Activated T-cell treated with anti-CD3 and anti-CD28 coated beads, Interleukin-2, amount 50 U/mL, for 24 hours (primary cell): Measurements from ENCODE around the gene PACRG.

Source experiments
- DNase-seq: peaks from one replicate; pipeline ENCODE4 v3.0.0-alpha.2; 2020
- H3K27ac Mint-ChIP-seq: 2 replicates; pipeline ENCODE4 v1.8.0; 2020; ENCODE audit warnings: mild to moderate bottlenecking, mixed read lengths
- H3K27me3 Mint-ChIP-seq: 2 replicates; pipeline ENCODE4 v1.8.0; 2020; ENCODE audit warnings: mixed read lengths
- H3K36me3 Mint-ChIP-seq: 2 replicates; pipeline ENCODE4 v1.8.0; 2020; ENCODE audit warnings: low read depth, mixed read lengths
- H3K4me1 Mint-ChIP-seq: 2 replicates; pipeline ENCODE4 v1.8.0; 2020; ENCODE audit warnings: low read depth, mixed read lengths
- H3K4me3 Mint-ChIP-seq: 2 replicates; pipeline ENCODE4 v1.8.0; 2020; ENCODE audit warnings: mild to moderate bottlenecking, moderate library complexity, mixed read lengths
- H3K9me3 Mint-ChIP-seq: 2 replicates; pipeline ENCODE4 v1.8.0; 2020; ENCODE audit warnings: mixed read lengths

Gene PACRG

GRCh38 chr6:163342571-163343539, 615.1 kb downstream of the PACRG start:
- Mint-ChIP-seq H3K9me3 (no peaks in the 10 kb centered on the region), H3K4me1 (no peaks in the 10 kb centered on the region), H3K36me3 (no peaks in the 10 kb centered on the region), H3K27ac (no peak overlapping the region), H3K27me3 (no peaks in the 10 kb centered on the region), H3K4me3 (no peak overlapping the region)
- DNase-seq = no peak

DNA sequence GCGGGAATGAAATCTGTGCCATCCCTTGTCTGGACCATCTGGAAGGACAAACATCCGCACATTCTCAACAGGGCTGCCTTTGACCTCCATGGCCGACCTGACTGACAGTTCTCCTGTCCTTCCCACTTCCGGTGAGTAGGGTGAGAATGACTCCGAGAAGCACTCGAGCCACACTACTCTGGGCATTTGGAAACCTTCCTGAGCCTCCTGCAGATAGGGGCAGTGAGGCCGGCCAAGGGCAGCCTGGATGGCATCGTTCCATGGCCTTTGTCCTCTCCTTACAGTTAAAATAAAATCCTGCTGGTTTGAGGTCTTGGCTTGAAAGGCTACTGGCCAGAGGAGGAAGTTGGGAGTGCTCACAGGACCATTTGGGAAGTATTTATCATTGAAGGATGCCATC, 615.8 kb downstream of the PACRG start:
- no peak for DNase-seq
- H3K27me3 Mint-ChIP-seq = no peaks in the 10 kb centered on the region
- no peaks in the 10 kb centered on the region for H3K4me1 Mint-ChIP-seq
- H3K36me3 Mint-ChIP-seq = no peaks in the 10 kb centered on the region
- no peaks in the 10 kb centered on the region for H3K9me3 Mint-ChIP-seq
- H3K4me3 Mint-ChIP-seq = no peak overlapping the region
- H3K27ac Mint-ChIP-seq = no peak overlapping the region

DNA sequence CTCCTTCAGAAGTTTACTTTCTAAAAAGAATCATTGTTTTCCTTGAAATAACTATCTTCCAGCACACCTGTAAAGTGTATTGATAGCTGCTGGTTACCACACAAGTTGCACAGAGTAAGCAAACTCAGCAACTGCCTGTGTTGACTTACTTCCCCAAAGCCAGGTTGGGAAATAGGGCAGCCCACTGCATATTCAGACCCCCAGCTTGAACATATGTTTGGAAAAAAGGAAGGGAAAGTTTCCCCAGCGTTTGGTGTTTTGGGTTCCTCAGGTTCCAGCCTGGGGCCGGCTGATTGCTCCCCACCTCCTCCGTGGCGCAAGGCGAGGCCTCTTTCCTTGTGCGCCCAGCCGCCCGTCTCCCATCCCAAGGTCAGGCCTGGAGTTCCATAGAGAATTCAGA, 616.6 kb downstream of the PACRG start:
- H3K9me3 Mint-ChIP-seq = no peaks in the 10 kb centered on the region
- no peak overlapping the region for H3K4me3 Mint-ChIP-seq
- no peaks in the 10 kb centered on the region for H3K27me3 Mint-ChIP-seq
- no peak for DNase-seq
- no peaks in the 10 kb centered on the region for H3K36me3 Mint-ChIP-seq
- no peaks in the 10 kb centered on the region for H3K4me1 Mint-ChIP-seq
- H3K27ac Mint-ChIP-seq = no peak overlapping the region

- Mint-ChIP-seq H3K4me3 (no peak overlapping the region), H3K27ac (no peak overlapping the region), H3K36me3 (no peaks in the 10 kb centered on the region), H3K4me1 (no peaks in the 10 kb centered on the region), H3K27me3 (no peaks in the 10 kb centered on the region), H3K9me3 (no peaks in the 10 kb centered on the region)
- no peak for DNase-seq
Observed at GRCh38 chr6:163345931-163346330, 618.2 kb downstream of the PACRG start.

DNA sequence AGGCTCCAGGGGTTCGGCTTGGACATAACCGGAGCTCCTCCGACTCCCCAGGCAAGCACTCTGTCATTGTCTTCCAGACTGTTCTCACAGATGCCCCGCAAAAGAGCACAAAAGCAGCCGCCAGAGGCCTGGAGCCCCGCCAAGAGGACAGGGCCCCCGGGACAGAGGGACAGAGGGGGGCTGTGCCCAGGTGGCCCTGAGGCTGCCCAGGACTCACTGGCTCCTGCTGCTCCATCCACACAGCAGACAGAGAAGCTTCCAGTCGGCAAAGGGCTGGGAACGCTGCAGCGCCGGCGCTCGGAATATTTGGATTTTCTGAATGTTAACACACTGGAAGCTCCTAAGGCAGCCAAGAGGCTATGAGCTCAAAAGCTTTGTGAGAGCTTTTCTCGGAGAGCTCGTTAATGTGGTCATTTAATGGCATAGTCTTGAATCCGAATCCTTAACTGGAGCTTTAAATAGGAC, 618.8 kb downstream of the PACRG start:
- no peak overlapping the region for H3K27ac Mint-ChIP-seq
- no peaks in the 10 kb centered on the region for H3K4me1 Mint-ChIP-seq
- no peaks in the 10 kb centered on the region for H3K27me3 Mint-ChIP-seq
- H3K36me3 Mint-ChIP-seq = no peaks in the 10 kb centered on the region
- no peak for DNase-seq
- H3K4me3 Mint-ChIP-seq = no peak overlapping the region
- H3K9me3 Mint-ChIP-seq = no peaks in the 10 kb centered on the region

DNA sequence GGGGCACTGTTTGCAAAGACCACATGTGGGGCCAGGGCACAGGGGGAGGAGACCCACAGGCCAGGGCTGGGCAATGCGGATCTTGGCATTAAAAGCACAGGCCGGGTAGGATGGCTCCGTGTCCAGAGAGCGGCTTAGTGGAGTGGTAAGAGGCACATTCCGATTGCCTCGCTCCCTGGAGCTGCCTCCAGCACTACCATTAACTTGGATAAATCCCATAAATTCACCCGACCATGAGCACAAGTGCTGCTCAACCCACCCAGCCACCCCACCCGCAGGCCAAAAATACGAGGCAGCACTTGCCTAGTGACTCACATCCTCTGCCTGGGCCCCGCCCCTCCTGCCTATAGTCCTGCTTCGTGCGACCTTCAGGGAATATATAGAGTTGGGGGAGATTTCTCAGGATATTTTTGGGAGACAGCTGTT, 619.3 kb downstream of the PACRG start:
- Mint-ChIP-seq H3K27ac (no peak overlapping the region), H3K4me3 (no peak overlapping the region), H3K9me3 (no peaks in the 10 kb centered on the region), H3K36me3 (no peaks in the 10 kb centered on the region), H3K4me1 (no peaks in the 10 kb centered on the region), H3K27me3 (no peaks in the 10 kb centered on the region)
- DNase-seq = no peak

DNA sequence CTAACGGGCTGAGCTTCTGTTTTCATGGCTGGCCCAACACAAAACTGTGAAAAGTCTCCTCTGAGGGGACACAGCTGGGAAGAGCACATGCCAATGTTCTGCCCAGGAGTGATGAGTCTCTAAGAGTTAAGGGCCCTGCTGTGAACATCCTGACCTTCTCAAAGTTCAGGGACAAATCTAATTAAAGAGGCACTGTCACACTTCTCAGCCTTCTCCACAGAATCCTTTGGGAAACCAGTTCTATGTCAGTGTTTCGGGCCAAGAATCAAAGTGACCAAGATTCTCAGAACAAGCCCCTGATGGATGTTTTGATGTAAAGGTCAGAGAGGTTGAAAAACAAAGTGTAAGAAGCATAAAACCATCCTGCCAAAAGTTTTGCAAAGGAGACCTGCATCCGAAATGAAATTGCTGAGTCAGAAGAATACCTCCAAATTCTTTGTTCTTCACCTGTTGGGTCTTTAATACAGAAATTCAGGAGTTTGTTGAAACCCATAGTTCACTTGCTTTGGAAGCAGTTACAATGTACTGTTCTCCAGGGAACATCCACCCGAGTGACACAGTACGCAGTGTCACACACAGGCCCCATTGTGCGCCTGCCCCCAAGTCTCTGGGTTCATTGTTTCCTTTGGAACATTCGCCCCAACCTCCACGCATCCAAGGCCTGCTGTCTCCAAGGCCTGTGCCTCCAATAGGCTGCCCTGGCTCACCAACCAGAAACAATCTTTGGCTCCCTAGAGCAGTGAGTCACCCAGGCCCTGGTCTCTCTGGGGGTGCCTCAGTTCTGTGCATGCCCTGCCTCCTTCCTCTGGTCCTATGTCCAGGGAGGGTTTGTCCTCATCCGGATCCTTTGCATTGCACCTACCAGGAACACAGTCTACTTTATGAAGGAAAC, 621.3 kb downstream of the PACRG start:
- H3K4me1 Mint-ChIP-seq = no peaks in the 10 kb centered on the region
- H3K4me3 Mint-ChIP-seq = no peak overlapping the region
- DNase-seq = no peak
- no peaks in the 10 kb centered on the region for H3K27me3 Mint-ChIP-seq
- no peaks in the 10 kb centered on the region for H3K9me3 Mint-ChIP-seq
- H3K27ac Mint-ChIP-seq = no peak overlapping the region
- H3K36me3 Mint-ChIP-seq = no peaks in the 10 kb centered on the region

- Mint-ChIP-seq H3K36me3 (no peaks in the 10 kb centered on the region), H3K27ac (no peak overlapping the region), H3K4me3 (no peak overlapping the region), H3K4me1 (no peaks in the 10 kb centered on the region), H3K27me3 (peaks cover 3% of the 10 kb centered on the region), H3K9me3 (no peaks in the 10 kb centered on the region)
- DNase-seq = no peak
Observed at GRCh38 chr6:163349696-163350095, 621.9 kb downstream of the PACRG start.

- H3K4me1 Mint-ChIP-seq = no peaks in the 10 kb centered on the region
- H3K4me3 Mint-ChIP-seq = no peak overlapping the region
- no peaks in the 10 kb centered on the region for H3K36me3 Mint-ChIP-seq
- no peaks in the 10 kb centered on the region for H3K9me3 Mint-ChIP-seq
- H3K27me3 Mint-ChIP-seq = peaks cover 10% of the 10 kb centered on the region
- no peak overlapping the region for H3K27ac Mint-ChIP-seq
- no peak for DNase-seq
Observed at GRCh38 chr6:163351013-163351412, 623.2 kb downstream of the PACRG start.

DNA sequence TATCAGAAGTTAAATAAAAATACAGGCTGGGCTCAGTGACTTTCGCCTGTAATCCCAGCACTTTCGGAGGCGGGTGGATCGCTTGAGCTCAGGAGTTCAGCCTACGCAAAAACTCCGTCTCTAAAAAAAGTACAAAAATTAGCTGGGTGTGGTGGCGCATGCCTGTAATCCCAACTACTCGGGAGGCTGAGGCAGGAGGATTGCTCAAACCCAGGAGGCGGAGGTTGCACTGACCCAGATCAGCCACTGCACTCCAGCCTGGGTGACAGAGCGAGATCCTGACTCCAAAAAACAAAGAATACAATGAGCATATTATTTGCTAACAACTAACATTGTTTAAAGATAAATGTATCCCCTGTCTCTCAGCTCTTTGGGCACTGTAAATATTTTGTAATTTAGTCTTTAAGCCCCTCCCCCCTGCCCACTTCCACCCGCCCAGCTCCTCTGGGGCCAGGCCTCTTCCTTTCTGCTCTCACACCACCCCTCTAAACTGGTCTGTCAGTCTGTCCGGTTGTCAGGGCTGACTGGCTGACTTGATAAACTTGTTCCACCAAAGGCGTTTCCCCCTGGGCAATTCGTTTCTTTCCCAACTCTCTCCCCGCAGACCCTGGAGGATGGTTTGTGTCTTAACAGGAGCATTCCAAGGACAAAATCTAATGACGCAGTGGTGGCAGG, 624.4 kb downstream of the PACRG start:
- no peak for DNase-seq
- Mint-ChIP-seq H3K4me3 (no peak overlapping the region), H3K27ac (no peak overlapping the region)

DNA sequence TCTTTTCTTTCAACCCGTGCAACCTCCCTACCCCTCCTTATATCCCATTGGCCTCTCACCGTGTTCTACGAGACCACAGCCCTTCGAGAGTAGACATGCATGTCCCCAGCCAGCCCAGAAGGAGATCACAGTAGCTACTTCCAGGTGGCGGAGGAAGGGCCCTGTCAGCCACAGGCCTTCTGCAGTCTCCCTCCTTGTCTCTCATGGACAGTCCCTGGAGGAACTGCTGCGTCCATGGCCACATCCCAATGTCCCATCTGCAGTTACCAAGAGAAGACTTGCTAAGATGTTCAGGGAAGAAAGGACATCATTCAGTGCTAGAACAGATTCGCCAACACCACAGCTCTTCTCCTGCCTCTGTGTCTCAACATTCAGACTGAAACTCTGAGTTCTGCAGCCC, 625.2 kb downstream of the PACRG start:
- Mint-ChIP-seq H3K4me1 (no peaks in the 10 kb centered on the region), H3K27me3 (peaks cover 10% of the 10 kb centered on the region), H3K4me3 (no peak overlapping the region), H3K27ac (no peak overlapping the region), H3K36me3 (no peaks in the 10 kb centered on the region), H3K9me3 (no peaks in the 10 kb centered on the region)
- no peak for DNase-seq

More for the DNA sequence above, 624.4 kb downstream of the PACRG start:
- no peaks in the 10 kb centered on the region for H3K4me1 Mint-ChIP-seq
- H3K9me3 Mint-ChIP-seq = no peaks in the 10 kb centered on the region
- H3K36me3 Mint-ChIP-seq = no peaks in the 10 kb centered on the region
- H3K27me3 Mint-ChIP-seq = peaks cover 10% of the 10 kb centered on the region

- DNase-seq = no peak
- Mint-ChIP-seq H3K36me3 (no peaks in the 10 kb centered on the region), H3K4me1 (no peaks in the 10 kb centered on the region), H3K27me3 (peaks cover 10% of the 10 kb centered on the region), H3K4me3 (no peak overlapping the region), H3K9me3 (no peaks in the 10 kb centered on the region), H3K27ac (no peak overlapping the region)
Observed at GRCh38 chr6:163354085-163354484, 626.3 kb downstream of the PACRG start.

- H3K4me1 Mint-ChIP-seq = no peaks in the 10 kb centered on the region
- H3K27me3 Mint-ChIP-seq = peaks cover 10% of the 10 kb centered on the region
- no peak overlapping the region for H3K4me3 Mint-ChIP-seq
- no peaks in the 10 kb centered on the region for H3K9me3 Mint-ChIP-seq
- no peak overlapping the region for H3K27ac Mint-ChIP-seq
- H3K36me3 Mint-ChIP-seq = no peaks in the 10 kb centered on the region
- DNase-seq = no peak
Observed at GRCh38 chr6:163354761-163355425, 627.1 kb downstream of the PACRG start.

DNA sequence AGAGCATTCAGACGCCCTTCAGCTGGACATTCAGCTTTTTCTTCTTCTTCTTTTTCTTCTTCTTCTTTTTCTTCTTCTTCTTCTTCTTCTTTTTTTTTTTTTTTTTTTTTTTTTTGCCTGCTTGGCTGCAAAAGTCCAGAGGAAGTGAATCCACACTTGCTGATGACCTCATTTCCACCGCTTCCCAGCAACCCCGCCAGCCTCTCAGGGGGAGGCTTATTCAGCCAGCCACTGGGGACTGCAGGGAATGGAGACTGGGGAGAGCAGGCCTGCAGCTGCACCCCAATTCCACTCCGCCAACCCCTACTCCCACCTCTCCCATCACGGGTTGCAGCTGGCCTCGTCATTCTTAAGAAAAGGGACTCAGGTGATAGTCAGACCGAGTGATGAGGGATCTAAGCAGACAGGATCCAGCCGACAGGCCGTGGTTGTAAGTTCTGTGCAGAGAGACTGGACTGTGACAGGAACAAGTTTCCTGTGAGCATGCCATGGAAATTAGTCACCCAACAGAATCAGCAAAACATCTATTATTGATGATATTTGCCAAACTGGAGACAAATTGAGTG, 627.7 kb downstream of the PACRG start:
- Mint-ChIP-seq H3K36me3 (no peaks in the 10 kb centered on the region), H3K4me3 (no peak overlapping the region), H3K27ac (no peak overlapping the region), H3K4me1 (no peaks in the 10 kb centered on the region), H3K27me3 (peaks cover 13% of the 10 kb centered on the region), H3K9me3 (no peaks in the 10 kb centered on the region)
- DNase-seq = no peak
